Fibroblast of lung (primary cell): ENCODE data around the gene ZNF17.

Source experiments
- EZH2 ChIP-seq: IDR thresholded peaks from 2 replicates; pipeline ENCODE4 v1.5.1; 2012; ENCODE audit warnings: low read length, control low read depth, mild to moderate bottlenecking; ENCODE audit errors: missing control alignments
- TF ChIP-seq, protein P1 (sequence below), 2 donors: IDR thresholded peaks in 1 of 2; conservative IDR thresholded peaks in 1 of 2; 1 replicate in 1 of 2; 2 replicates in 1 of 2; pipeline ENCODE4 v1.5.1; 2011 to 2012; ENCODE audit warnings: low read length in 2 of 2, control low read depth in 1 of 2, inconsistent platforms in 1 of 2, low read depth in 1 of 2, mild to moderate bottlenecking in 1 of 2

DNA sequence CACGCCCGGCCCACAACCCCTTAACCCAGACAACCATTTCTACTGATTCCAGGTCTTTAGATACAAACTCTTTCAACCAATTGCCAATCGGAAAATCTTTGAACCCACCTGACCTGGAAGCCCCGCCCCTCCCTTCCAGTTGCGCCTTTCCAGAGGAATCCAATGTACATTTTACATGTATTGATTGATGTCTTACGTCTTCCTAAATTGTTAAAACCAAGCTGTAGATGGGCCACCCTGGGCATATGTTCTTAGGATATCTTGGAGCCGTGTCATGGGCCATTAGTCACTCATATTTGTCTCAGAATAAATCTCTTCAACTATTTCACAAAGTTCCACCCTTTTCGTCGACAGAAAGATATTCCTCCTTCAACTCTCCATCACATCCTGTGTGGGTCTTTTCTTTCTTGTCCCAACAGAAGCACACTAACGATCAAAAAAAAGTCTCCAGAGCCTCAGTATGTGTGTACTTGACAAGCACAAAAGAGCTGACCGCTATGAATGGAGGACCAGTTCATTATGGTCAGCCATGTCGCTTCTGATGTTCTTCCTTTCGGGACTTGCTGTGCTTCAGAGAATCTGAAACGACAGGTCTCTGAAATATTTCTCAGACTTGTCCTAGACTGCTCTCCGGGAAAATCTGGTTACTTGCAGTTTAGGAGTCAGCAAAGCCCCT lies 23.6 kb downstream of the ZNF17 start:
- TF ChIP-seq, protein P1, sequence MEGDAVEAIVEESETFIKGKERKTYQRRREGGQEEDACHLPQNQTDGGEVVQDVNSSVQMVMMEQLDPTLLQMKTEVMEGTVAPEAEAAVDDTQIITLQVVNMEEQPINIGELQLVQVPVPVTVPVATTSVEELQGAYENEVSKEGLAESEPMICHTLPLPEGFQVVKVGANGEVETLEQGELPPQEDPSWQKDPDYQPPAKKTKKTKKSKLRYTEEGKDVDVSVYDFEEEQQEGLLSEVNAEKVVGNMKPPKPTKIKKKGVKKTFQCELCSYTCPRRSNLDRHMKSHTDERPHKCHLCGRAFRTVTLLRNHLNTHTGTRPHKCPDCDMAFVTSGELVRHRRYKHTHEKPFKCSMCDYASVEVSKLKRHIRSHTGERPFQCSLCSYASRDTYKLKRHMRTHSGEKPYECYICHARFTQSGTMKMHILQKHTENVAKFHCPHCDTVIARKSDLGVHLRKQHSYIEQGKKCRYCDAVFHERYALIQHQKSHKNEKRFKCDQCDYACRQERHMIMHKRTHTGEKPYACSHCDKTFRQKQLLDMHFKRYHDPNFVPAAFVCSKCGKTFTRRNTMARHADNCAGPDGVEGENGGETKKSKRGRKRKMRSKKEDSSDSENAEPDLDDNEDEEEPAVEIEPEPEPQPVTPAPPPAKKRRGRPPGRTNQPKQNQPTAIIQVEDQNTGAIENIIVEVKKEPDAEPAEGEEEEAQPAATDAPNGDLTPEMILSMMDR (conservative IDR thresholded peaks at IDR 0.05 in 1 of 2, IDR thresholded peaks at IDR 0.05 in 1 of 2; ENCODE audit: low read depth in 1 of 2, low read length in 2 of 2): no peak
- TF ChIP-seq EZH2: no peak
